Panc1 (cell line): ENCODE measurements around the gene PCK2. TPM values are rescaled to one million over a fixed set of nuclear protein-coding genes. Genes with fewer than 3 reads are reported as not detected.

Experiments
- ATAC-seq: fragments of 200-7000 bp; cut with Tn5 transposase; 2 replicates; pipeline ENCODE4 v1.9.1; 2020; ENCODE audit warnings: mild to moderate bottlenecking, moderate library complexity
- BruUV-seq: library from RNA; stranded (reverse); fragments of 400-500 nt; replicated peaks from 2 replicates; lab custom pipeline; 2021; lab: Mats Ljungman, UMichigan
- CTCF ChIA-PET: fragments of 300-600 bp; sonication (Branson Sonifier 250); formaldehyde crosslinking; loops from one replicate; lab custom pipeline; 2022; ENCODE audit warnings: antibody characterized with exemption; lab: Charles Lee
- POLR2A ChIA-PET: fragments of 300-600 bp; sonication (Branson Sonifier 250); formaldehyde crosslinking; loops from one replicate; lab custom pipeline; 2022; ENCODE audit warnings: antibody characterized with exemption; lab: Charles Lee
- DNase-seq: peaks from one replicate; pipeline ENCODE4 v3.0.0-alpha.2; 2010; ENCODE audit warnings: low read depth, low spot score
- H3K27ac ChIP-seq: 2 replicates; pipeline ENCODE4 v1.5.1; 2011; ENCODE audit warnings: mild to moderate bottlenecking, low read length, inconsistent platforms
- H3K27me3 ChIP-seq: fragments of 200-500 bp; sonication (Bioruptor generic); 2 replicates; pipeline ENCODE4 v1.6.0; 2014; ENCODE audit warnings: low read length, inconsistent platforms; ENCODE audit not compliant: control insufficient read depth, insufficient read depth
- H3K36me3 ChIP-seq: fragments of 200-500 bp; sonication (Bioruptor generic); 2 replicates; pipeline ENCODE4 v1.5.1; 2014; ENCODE audit warnings: inconsistent platforms, mild to moderate bottlenecking, low read length, moderate library complexity; ENCODE audit not compliant: control insufficient read depth, insufficient read depth
- H3K4me1 ChIP-seq: 2 replicates; pipeline ENCODE4 v1.5.1; 2011; ENCODE audit warnings: inconsistent platforms, mild to moderate bottlenecking, low read length, moderate library complexity; ENCODE audit not compliant: control insufficient read depth, insufficient read depth
- H3K4me3 ChIP-seq, 2 experiments: 2 replicates each; pipeline ENCODE4 v1.5.1; 2011 to 2012; ENCODE audit warnings: low read depth in 2 of 2, low read length in 2 of 2, mild to moderate bottlenecking in 2 of 2, inconsistent platforms in 1 of 2, moderate library complexity in 1 of 2
- H3K9me3 ChIP-seq: fragments of 200-500 bp; sonication (Bioruptor generic); 2 replicates; pipeline ENCODE4 v1.5.1; 2014; ENCODE audit warnings: low read depth, mild to moderate bottlenecking, inconsistent platforms, low read length, moderate library complexity; ENCODE audit not compliant: control insufficient read depth, insufficient read depth
- CTCF ChIP-seq: fragments of 450-650 bp; IDR thresholded peaks from 2 replicates; pipeline ENCODE4 v1.5.1; 2017; ENCODE audit warnings: mild to moderate bottlenecking
- POLR2AphosphoS5 ChIP-seq: IDR thresholded peaks from 2 replicates; pipeline ENCODE4 v1.6.1; 2012; ENCODE audit warnings: mild to moderate bottlenecking, low read depth, low read length, moderate library complexity
- REST ChIP-seq, 2 experiments: IDR thresholded peaks; 2 replicates each; pipeline ENCODE4 v1.6.1; 2011 to 2012; ENCODE audit warnings: low read depth in 2 of 2, control low read depth in 1 of 2, low read length in 1 of 2, mild to moderate bottlenecking in 1 of 2, moderate library complexity in 1 of 2; ENCODE audit not compliant: insufficient read depth in 1 of 2
- SIN3A ChIP-seq: IDR thresholded peaks from 2 replicates; pipeline ENCODE4 v1.6.1; 2012; ENCODE audit warnings: low read depth, mild to moderate bottlenecking, low read length, moderate library complexity, borderline replicate concordance; ENCODE audit not compliant: insufficient read depth
- TCF7L2 ChIP-seq: IDR thresholded peaks from 2 replicates; pipeline ENCODE4 v1.6.1; 2011; ENCODE audit warnings: mild to moderate bottlenecking, low read depth, low read length, inconsistent platforms
- in situ Hi-C: cut with HindIII; loops from 2 replicates; pipeline ENCODE4 v1.10.0; 2016; ENCODE audit warnings: low sequenced_read_pairs, low pct_unique_long_range_greater_than_20kb
- intact Hi-C: fragments of 100-400 bp; cut with micrococcal nuclease; formaldehyde crosslinking; loops from one replicate; pipeline ENCODE4 v1.10.0; 2022; ENCODE audit not compliant: unreplicated experiment
- total RNA-seq: library from RNA; stranded (reverse); gene quantifications from one replicate; pipeline ENCODE4 v1.2.1, GENCODE V29; 2021; ENCODE audit not compliant: unreplicated experiment

Gene PCK2
- total RNA-seq, 1 experiment from 2014 or later = 24.5 TPM

GRCh38 chr14:24131549-24131966 lies 37.4 kb downstream of the PCK2 start:
- DNase-seq (no peak), ATAC-seq (no peak)
- intact Hi-C loops (no loop called here), in situ Hi-C loops (no loop called here)
- POLR2A ChIA-PET = no interaction called here
- H3K36me3 ChIP-seq = no peaks in the 10 kb centered on the region; the same call in 1 of the 2 replicates
- H3K4me1 ChIP-seq = peaks cover 6% of the 10 kb centered on the region
- H3K4me3 ChIP-seq = no peak overlapping the region
- TF ChIP-seq SIN3A (no peak), TCF7L2 (no peak), POLR2AphosphoS5 (no peak)
- H3K27ac ChIP-seq = no peak overlapping the region
- BruUV-seq = no TSS peak
- H3K27me3 ChIP-seq = no peaks in the 10 kb centered on the region
- CTCF ChIA-PET = no interaction called here
- no peaks in the 10 kb centered on the region for H3K9me3 ChIP-seq

- in situ Hi-C loops = no loop called here
- POLR2A ChIA-PET = no interaction called here
Measured at GRCh38 chr14:24132061-24132685, 38.1 kb downstream of the PCK2 start.

More at GRCh38 chr14:24132061-24132685, 38.1 kb downstream of the PCK2 start:
- DNase-seq (no peak), ATAC-seq (no peak)
- Histone ChIP-seq H3K27ac (no peak overlapping the region), H3K9me3 (no peaks in the 10 kb centered on the region), H3K36me3 (no peaks in the 10 kb centered on the region; the same call in 1 of the 2 replicates), H3K4me3 (no peak overlapping the region), H3K27me3 (no peaks in the 10 kb centered on the region), H3K4me1 (peaks cover 8% of the 10 kb centered on the region)
- BruUV-seq = no TSS peak
- TF ChIP-seq TCF7L2 = no peak
- no peak for TF ChIP-seq REST (IDR thresholded peaks at IDR 0.05; ENCODE audit: insufficient read depth in 1 of 2, low read depth in 2 of 2, low read length in 1 of 2)
- no peak for TF ChIP-seq SIN3A
- TF ChIP-seq CTCF = no peak
- no peak for TF ChIP-seq POLR2AphosphoS5
- intact Hi-C loops = no loop called here
- CTCF ChIA-PET = no interaction called here
